HG02588 (cell line): ENCODE data around the gene CUBN.

ENCODE experiments used
- ATAC-seq: cut with Tn5 transposase; IDR thresholded peaks from one replicate; pipeline ENCODE4 v1.9.1; 2021; ENCODE audit warnings: mild to moderate bottlenecking, moderate library complexity; ENCODE audit not compliant: unreplicated experiment

Gene CUBN

DNA sequence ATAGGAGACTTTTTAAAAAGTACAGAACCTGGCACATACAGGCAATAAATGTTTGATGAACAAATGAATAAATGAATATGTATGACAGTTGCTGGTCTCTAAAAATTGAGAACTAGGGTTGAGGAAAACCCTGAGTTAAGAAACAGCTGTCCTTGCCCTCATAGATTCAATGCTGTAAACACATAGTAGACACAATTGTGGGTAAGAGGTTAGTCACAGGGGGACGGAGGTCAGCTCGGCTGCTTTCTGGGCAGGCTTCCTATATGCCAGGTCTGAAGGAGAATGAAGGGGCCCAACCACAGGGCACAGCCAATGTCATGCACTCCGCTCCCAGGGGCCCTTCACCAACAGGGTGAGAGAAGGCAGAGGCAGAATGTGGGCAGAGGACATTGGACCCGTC is 169.1 kb downstream of the CUBN start:
- ATAC-seq = no peak

DNA sequence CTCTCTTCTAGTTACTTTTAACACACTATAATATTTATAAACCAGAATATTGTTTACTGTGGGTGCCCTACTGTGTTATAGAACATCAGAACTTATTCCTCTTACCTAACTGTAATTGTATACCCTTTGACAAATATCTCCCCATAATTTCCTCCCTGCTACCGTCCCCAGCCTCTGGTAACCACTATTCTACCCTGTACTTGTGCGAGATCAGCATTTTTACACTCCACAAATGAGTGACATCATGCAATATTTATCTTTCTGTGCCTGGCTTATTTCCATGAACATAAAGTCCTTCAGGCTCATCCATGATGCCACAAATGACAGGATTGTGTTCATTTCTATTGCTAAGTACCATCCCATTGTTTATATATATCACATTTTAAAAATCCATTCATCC is 172.6 kb downstream of the CUBN start:
- ATAC-seq = no peak

DNA sequence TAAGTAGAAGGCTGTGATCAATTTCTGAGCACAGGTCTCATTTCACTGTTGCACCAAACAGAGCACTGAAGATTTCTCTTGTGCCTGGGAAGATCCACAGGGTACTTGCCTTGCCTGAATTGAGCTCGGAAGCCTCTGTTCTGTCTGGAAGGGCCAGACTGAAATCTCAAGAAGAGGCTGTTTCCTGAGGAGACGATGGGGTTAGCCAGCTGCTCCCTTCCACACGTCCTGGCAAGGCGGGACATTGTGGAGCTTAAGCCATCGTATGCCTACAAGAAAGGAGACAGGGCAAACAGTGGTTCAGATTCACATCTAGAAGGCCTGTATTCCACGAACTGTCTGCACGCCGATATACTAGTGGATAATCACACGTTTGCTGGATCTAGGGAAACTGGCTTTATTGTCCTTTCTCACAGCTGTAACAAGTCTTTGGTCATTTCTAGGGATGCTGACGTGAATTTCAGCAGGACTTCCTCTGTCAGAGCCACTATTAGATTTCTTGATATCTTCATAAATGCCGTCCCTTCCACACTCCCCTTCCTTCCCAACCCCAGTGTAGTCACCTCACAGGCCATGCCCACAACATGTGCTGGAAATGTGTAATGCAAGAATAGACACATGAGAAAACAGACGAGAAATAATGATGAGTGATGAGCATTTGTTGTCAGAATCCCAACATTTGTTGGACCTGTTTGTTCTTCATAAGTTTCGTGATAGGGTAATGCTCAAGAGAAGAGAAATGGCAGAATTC is 175.2 kb downstream of the CUBN start:
- ATAC-seq = no peak

DNA sequence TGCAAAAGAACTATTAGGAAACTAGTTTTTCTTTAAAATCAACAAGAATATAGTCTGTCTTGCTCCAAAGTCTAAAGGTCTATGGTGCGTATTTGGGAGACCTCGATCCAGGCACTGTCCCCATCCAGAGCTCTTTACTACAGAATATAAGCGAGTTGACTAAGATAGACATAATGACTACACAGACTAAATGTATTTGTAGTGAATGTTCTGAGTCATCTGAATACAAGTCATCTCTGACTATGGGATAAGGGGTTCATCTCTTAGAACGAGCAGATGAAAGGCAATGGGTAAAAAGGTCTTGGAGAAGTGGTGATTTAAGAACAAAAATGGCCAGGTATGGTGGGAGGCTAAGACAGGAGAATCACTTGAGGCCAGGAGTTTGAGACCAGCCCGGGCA is 176.3 kb downstream of the CUBN start:
- ATAC-seq = no peak

DNA sequence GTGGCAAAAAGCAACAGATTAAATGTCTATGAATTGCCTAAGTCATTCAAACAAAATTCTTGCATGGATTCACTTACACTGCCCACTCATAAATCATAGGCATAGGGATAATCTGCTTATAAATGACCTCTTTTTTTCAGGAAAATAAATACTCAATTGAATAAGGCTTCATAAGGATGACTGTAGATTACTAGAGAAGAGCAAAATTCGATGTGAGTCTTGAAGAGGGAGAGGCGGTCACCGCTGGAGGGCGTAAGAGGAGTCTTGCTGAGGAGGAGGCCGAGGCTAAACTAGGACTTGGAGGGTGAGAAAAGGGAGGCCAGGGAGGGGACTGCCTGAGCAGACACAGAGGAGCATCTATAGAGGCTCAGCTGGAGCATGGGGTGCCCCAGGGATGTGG is 177.0 kb downstream of the CUBN start:
- no peak for ATAC-seq

DNA sequence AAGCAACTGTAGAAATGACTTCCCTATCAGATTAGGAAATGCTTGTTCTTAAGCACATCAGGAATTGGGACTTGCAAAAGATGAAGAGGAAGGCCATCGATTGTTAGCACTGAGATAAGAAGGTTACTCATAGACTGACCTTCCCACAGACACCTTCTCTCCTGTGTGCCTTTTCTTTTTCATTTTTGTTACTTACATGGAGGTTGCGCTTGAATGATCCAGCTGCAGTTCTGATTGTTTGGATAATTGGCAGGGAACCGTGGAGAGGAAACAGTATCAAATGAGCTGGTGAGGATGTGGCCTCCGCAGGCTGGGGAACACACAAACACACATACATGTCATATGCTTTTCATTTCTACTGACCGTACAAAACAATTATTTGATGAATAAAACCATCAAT is 177.5 kb downstream of the CUBN start:
- no peak for ATAC-seq

DNA sequence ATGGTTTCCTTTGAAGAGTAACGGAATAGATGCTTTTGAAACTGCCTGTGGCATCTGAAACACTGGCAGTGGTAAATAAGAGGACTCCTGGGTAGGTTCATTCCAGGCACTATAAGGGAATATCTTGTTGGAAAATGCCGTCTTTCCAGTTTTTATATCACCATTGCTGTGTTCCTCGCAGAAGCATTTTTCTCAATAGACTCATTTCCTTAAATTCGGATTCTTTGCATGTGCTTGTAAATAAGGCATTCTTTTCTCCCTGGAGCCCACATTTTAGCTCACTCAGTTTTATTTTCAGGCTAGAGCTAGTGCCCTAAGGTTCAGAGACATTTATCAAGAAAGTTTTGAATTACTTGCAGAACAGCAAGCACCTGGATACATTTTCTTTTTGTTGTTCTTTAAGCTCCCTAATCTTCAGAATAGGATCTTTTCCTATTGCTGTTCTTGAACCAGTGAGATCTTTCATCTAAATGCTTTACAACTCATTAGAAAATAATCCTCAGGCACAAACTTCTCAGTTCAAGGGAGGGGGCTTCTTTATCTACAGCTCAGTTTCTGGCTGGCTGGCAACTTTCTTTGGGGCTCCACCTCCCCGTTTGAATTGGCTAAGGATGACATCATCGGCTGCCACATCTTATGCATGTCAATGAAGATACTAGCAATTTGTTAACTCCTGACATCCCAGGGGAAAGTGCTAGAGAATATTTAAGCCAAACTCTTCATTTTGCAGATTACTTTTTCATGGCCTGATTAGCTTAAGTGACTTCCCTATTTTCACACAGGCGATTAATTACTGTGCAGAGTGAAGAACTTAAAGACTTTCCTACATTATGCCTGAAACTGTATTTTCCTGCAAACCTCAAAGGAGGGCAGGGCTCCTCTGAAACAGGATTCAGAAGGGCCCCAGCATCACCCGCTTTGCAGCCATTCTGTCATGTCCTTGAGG is 178.7 kb downstream of the CUBN start:
- no peak for ATAC-seq

DNA sequence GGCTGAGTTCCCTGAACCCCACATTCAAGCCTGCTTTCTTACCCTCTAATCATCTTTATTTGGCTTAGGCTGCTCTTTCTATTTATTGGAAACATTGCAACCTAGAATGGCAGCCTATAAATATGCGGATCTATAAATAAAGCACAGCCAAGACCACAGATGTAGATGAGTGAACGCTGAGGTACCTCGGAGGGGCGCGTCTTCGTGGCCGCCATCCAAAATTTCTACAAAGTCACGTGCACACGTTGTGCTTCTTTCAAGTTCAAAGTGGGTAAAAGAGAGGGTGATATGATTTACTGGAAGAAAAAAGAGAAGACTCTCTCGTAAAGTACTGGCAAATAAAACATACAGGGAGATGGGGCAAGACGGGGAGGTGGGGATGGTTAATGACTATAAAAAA is 179.8 kb downstream of the CUBN start:
- no peak for ATAC-seq

DNA sequence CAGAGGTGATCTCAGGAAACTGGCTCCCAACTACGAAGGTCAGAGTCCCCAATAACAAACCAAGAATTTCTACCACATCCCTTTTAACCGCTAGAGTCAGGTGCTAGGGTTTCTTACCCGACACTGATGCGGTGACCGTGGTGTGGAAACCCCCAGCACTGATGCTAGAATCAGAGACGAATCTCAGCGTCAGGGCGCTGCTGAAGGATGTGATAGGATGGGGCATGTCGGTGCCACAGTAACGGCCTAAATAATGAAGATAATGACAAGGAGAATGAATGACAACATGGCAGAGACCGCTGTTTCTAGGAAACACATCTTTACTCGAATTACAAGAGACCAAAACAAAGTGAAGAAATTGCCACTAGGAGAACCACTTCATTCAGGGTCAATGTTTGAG is 181.2 kb downstream of the CUBN start:
- no peak for ATAC-seq

DNA sequence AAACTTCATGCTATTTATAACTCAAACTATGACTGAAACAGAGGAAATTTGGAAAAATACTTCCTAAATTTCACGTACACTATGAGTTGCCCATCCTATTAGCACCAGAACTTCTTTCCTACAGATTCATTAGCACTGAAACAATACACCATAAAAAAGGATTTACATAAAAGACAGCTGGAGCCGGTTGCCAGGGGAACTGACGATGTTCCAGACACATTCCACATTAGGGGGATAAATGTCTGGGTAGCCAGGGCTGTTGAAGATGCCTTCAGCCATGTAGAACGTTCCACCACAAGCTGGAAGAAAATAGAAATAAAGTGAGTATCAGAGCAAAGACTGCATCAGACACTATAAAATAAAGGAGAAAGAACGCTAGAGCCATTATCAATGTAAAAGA is 182.5 kb downstream of the CUBN start:
- ATAC-seq = no peak

DNA sequence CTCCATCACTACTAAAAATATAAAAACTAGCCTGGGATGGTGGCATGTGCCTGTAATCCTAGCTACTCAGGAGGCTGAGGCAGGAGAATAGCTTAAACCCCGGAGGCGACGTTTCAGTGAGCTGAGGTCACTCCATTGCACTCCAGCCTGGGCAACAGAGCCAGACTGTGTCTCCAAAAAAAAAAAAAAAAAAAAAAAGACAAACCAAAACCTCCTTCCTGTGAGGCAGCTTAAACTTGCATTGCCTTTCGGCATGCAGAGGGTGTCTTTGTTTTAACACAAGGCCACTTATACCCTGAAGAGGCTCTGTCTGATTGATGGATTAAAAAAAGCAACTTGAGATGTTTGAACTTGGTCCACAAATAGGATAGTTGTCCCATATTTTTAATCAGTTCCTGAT is 184.0 kb downstream of the CUBN start:
- ATAC-seq = no peak

DNA sequence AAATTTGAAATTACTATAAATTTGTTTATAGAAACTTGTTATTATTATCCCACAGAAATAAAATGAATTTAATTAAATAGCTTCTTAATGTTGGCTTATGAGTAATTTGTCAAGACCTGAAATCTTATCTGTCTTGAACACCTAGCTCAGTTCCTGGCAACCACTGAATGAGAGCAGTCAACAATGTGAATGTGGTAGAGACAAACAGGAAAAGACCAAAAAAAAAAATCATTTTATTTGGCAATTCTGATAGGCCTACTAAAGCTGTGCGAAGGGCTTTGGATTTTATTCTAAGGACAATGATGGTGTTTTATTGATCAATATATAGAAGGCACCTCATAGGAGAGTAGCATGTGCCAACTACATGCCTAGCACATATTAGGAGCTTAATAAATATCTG is 184.6 kb downstream of the CUBN start:
- ATAC-seq = no peak

DNA sequence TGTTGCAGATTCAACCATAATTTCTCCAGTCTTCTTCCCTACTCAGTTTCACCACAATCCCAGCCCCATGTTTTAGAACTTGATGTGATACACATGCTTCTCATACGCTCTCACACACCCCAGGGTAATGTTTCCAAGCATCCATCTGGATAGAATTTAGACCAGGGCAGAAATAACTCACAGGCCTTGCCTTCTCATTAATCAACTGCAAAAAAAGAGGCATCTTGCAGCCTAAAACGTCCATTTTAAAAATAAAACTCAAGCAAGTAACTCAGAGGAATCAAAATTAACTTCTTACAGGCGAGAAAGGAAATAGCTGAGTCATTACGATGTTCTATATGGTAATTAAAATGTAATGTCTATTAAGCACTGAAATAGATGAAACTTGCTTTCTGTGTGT is 185.2 kb downstream of the CUBN start:
- ATAC-seq = no peak

DNA sequence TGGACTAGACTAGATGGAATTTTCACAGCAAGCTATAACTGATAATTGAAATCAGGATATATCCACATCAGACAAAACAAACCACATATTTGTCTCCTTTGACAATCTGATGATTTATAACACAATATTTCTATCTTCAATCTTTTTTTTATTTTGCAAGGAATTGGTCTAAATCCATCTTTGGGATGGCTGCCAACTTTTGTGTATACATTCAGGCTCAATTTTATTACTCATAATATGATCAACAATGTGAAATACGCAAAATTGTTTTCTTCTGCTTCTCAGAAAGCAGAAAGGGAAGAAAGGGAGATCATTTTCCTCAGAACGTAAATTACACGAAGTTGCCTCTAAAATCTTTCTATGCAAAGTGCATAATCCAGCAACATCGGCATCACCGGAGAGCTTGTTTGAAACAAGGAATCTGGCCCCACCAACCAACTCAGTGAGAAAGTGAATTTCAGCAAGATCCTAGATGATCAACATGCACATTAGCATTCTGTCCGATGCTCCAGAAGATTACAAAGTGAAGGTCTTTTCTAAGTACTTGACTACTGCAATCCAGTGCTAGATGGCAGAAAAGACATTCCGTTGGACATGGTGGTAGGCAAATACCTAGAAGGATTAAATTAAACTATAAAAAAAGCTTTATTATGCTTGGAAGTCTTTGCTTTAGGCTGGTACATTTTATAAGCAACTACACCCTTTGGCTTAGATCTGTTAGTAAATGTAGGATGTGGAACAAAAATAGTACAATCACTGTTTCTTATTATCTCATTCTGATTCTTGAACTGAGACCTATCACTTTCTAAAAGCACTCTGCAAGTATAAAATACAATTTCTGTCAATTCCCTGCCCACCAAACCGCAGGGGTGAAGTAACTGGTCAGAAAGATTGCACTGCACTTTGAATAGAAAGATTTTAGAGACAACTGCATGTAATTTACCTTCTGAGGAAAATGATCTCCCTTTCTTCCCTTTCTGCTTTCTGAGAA is 186.0 kb downstream of the CUBN start:
- ATAC-seq = no peak

DNA sequence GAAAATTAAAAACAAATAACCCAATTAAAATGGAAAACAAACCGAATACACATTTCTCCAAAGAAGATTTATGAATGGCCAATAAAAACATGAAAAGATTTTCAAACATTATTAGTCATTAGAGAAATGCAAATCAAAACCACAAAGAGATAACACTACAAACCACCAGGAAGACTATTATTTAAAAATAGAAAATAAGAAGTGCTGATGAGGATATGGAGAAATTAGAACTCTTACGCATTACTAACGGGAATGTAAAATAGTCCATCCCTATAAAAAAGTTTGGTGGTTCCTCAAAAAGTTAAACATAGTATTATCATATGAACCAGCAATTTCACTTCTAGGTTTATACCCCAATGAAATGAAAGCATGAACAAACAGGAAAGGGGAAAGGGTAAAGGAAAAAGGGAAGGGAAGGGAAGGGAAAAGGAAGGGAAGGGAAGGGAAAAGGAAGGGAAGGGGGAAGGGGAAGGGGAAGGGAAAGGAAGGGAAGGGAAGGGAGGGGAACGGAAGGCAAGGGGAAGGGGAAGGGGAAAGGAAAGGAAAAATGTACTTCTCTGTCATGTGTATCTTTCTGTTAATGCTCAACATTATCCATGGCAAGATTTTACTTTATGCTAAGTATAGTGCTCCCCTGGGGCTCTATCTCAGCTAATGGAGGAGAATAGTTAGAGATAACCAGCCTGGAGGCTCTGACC is 187.1 kb downstream of the CUBN start:
- ATAC-seq = no peak

DNA sequence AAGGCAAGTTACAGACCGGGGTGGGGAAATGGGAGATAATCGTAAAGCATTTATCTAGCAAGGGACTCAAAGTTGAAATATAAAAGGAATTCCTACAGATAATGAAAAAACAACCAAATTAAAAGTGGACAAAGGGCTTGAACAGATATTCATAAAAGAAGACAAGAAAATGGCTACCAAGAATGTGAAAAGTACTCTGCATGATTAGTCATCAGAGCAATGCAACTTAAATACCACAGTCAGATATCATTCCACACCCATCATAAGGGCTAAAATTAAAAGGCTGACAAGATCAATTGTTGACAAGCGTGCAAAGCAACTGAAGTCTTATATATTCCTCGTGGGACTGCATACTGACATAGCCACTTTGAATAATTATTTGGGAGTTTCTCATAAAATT is 187.7 kb downstream of the CUBN start:
- ATAC-seq = no peak

DNA sequence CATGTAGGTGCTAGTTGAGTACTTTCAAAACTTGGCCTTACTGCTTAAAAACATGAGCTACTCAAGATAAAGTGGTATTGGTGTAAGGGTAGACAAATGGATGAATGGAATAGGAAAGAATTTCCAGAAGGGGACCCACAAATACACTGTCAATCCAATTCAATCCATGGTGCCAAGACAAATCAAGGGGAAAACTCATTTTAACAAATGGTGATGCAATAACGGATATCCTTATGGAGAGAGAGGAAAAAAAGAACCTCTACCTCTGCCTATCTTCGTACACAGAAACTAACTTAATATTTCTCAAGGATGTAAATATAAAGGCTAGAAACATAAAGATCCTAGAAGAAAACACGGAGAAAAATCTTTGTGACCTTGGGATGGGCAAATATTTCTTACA is 188.5 kb downstream of the CUBN start:
- ATAC-seq = no peak

DNA sequence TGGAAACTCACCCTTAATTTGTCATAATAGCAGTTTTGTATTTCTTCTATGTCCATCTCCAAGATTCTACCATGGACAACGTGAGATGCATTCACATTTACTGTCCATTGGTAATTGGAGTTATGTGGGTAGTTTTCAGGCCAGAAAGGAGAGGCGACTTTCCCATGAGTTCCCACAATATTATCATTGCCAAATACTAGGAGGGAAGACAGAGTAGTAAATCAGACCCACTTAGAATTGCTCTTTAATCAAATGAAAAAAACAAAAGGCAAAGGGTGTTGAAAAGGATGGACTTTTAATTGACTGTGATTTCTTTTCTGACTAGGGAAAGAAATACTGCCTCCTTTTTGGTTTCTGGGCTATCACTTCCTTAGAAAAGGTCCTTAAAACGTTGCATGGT is 190.7 kb downstream of the CUBN start:
- ATAC-seq = no peak

DNA sequence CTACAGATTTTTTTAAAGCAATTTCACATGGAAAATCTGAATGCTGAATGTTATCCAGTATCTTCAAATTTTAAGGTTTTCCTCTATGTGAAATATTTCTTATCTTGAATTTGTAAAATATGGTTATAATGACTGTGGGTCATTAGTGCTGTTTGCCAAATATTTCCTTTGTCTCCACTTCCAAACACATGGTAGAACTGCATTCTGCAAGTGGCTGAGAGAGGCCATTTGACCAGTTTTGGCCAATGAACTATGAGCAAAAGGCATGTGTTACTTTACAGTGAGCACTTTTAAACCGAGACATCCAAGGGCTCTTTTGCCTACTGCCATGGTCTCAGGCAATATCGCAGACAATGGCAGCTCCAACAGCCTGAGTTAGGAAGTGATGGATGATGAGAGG is 195.2 kb downstream of the CUBN start:
- ATAC-seq = no peak

DNA sequence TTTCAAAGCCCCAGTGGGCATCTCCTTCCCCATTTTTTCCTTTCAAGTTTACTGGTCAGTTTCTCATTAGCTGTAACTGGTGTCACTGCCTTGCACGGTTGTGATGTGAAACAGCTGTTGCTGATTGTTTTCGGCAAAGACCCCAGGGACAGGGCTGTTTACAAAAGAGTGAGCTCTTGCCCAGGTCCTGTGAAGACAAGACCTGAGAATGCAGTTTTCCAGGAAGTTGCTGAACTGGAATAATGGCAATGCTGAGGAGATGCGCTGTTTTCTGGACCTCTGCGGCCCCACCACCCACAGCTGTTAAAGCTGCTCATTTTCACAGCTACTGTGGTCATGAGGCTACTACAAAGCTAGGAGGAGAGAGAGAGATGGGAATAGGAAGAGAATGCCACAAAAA is 195.8 kb downstream of the CUBN start:
- ATAC-seq = no peak

DNA sequence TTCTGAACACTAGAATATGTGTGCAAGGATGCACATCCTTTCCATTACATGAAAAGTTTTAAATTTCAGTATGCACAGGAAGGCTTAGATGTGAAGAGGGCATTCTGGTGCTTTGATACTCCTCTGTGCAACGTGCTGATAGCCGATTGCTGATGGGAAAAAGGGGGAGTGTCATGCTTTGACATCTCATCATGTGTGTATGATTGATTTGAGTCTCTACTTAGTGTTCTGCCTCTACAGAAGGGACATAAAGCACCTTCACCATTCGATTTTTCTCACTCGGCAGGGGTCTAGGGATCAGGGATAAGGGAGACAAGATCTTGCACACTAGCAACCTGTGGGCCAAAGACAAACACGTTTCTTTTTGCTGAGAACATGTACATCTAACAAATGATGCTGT is 197.7 kb downstream of the CUBN start:
- ATAC-seq = no peak
